Tibial nerve (tissue), 4 donors: Measurements from ENCODE around the gene ASPG.

Source experiments
- CTCF ChIP-seq, 5 experiments: fragments of 200-600 bp in 3 of 5; fragments of 450-650 bp in 2 of 5; sonication (generic) in 3 of 5; IDR thresholded peaks; one replicate each; pipeline ENCODE4 v1.5.1; 2016 to 2019; ENCODE audit warnings: antibody characterized with exemption in 5 of 5, mild to moderate bottlenecking in 3 of 5, moderate library complexity in 2 of 5
- EP300 ChIP-seq, 2 donors: sonication (generic); formaldehyde crosslinking; IDR thresholded peaks; one replicate each; pipeline ENCODE4 v1.6.1; 2017; ENCODE audit warnings: antibody characterized with exemption in 2 of 2, mild to moderate bottlenecking in 1 of 2
- POLR2A ChIP-seq, 2 donors: fragments of 450-650 bp; IDR thresholded peaks; one replicate each; pipeline ENCODE4 v1.6.1; 2017; ENCODE audit warnings: antibody characterized with exemption in 2 of 2, mild to moderate bottlenecking in 2 of 2, moderate library complexity in 2 of 2

DNA sequence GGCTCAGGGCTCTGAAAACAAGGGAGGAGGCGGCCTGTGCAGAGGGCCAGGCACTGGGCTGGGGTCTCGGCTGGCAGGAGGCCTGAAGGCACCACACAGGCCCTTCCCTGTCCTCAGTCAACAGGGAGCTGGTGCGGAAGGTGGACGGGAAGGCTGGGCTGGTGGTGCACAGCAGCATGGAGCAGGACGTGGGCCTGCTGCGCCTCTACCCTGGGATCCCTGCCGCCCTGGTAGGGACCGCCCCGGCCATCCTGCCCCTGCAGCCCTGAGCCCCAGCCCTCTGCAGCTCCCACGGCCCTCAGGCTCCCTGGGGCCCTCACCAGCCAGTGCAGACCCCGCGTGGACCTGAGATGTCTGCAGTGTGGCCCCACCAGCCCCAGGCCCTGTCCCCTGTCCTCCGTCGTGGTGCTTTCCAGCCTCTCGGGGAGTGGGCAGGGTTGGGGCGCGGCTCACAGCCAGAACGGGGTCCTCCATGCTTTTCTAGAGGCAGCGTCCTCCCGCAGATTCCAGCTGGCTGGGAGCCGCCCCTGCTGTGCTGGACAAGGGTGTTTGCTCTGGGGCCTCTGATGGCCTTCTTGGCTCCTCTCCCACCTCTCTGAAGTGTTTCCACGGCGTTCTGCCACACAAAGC is 18.1 kb downstream of the ASPG start:
- TF ChIP-seq CTCF (IDR thresholded peaks at IDR 0.05) (no peak), POLR2A (IDR thresholded peaks at IDR 0.05) (no peak), EP300 (IDR thresholded peaks at IDR 0.05) (no peak)
